Liver (tissue), 9 donors: Measurements from ENCODE around the gene RIT2. TPM values are rescaled to one million over a fixed set of nuclear protein-coding genes. Genes with fewer than 3 reads are reported as not detected.

ENCODE experiments used
- DNase-seq: peaks from one replicate; pipeline ENCODE4 v3.0.0-alpha.2; 2017; ENCODE audit warnings: low spot score
- H3K27ac ChIP-seq, 2 donors: one replicate each; pipeline ENCODE4 v1.7.0; 2013; ENCODE audit warnings: inconsistent platforms in 2 of 2, low read length in 2 of 2, control low read depth in 1 of 2, low read depth in 1 of 2, mild to moderate bottlenecking in 1 of 2
- H3K27me3 ChIP-seq, 4 donors: one replicate each; pipeline versions ENCODE4 v1.6.1 to v1.7.0; 2013; ENCODE audit warnings: low read length in 3 of 4, inconsistent platforms in 1 of 4, mild to moderate bottlenecking in 1 of 4, moderate library complexity in 1 of 4; ENCODE audit not compliant: control insufficient read depth in 4 of 4, insufficient read depth in 4 of 4
- H3K36me3 ChIP-seq, 4 donors: one replicate each; pipeline versions ENCODE4 v1.6.1 to v1.7.0; 2013; ENCODE audit warnings: low read length in 3 of 4, mild to moderate bottlenecking in 3 of 4, low read depth in 1 of 4, moderate library complexity in 1 of 4; ENCODE audit not compliant: control insufficient read depth in 4 of 4, insufficient read depth in 3 of 4
- H3K4me1 ChIP-seq, 4 donors: one replicate each; pipeline versions ENCODE4 v1.6.1 to v1.7.0; 2013; ENCODE audit warnings: low read length in 3 of 4, mild to moderate bottlenecking in 3 of 4, moderate library complexity in 1 of 4; ENCODE audit not compliant: control insufficient read depth in 4 of 4, insufficient read depth in 4 of 4
- H3K4me3 ChIP-seq, 3 donors: one replicate each; pipeline versions ENCODE4 v1.6.1 to v1.7.0; 2013; ENCODE audit warnings: low read length in 3 of 3, control low read depth in 1 of 3, low read depth in 1 of 3, mild to moderate bottlenecking in 1 of 3
- H3K9ac ChIP-seq, 2 donors: one replicate each; pipeline ENCODE4 v1.7.0; 2013; ENCODE audit warnings: low read length in 2 of 2, mild to moderate bottlenecking in 2 of 2, moderate library complexity in 2 of 2, control low read depth in 1 of 2, low read depth in 1 of 2
- H3K9me3 ChIP-seq, 4 donors: one replicate each; pipeline versions ENCODE4 v1.6.1 to v1.7.0; 2013; ENCODE audit warnings: low read length in 3 of 4; ENCODE audit not compliant: control insufficient read depth in 4 of 4
- EGR1 ChIP-seq, 2 donors: IDR thresholded peaks; 2 replicates each; pipeline ENCODE4 v1.6.1; 2016 to 2018; ENCODE audit warnings: antibody characterized with exemption in 2 of 2, low read depth in 2 of 2
- FOXA1 ChIP-seq: IDR thresholded peaks from 2 replicates; pipeline ENCODE4 v1.6.1; 2016; ENCODE audit warnings: antibody characterized with exemption
- FOXA2 ChIP-seq: IDR thresholded peaks from 2 replicates; pipeline ENCODE4 v1.6.1; 2016; ENCODE audit warnings: antibody characterized with exemption
- GABPA ChIP-seq, 2 donors: IDR thresholded peaks in 1 of 2; conservative IDR thresholded peaks in 1 of 2; 2 replicates each; pipeline ENCODE4 v1.6.1; 2016; ENCODE audit warnings: antibody characterized with exemption in 2 of 2, mild to moderate bottlenecking in 1 of 2, moderate library complexity in 1 of 2
- HNF4A ChIP-seq, 2 donors: conservative IDR thresholded peaks; 2 replicates each; pipeline ENCODE4 v1.6.1; 2016; ENCODE audit warnings: antibody characterized with exemption in 2 of 2, mild to moderate bottlenecking in 2 of 2
- HNF4G ChIP-seq: IDR thresholded peaks from 2 replicates; pipeline ENCODE4 v1.6.1; 2016; ENCODE audit warnings: antibody characterized with exemption
- JUND ChIP-seq, 2 donors: IDR thresholded peaks; 2 replicates each; pipeline ENCODE4 v1.6.1; 2016; ENCODE audit warnings: antibody characterized with exemption in 2 of 2
- MAX ChIP-seq: IDR thresholded peaks from 2 replicates; pipeline ENCODE4 v1.6.1; 2016; ENCODE audit warnings: antibody characterized with exemption
- NR2F2 ChIP-seq: IDR thresholded peaks from 2 replicates; pipeline ENCODE4 v1.6.1; 2016; ENCODE audit warnings: antibody characterized with exemption
- RAD21 ChIP-seq, 2 donors: IDR thresholded peaks; 2 replicates each; pipeline ENCODE4 v1.6.1; 2016; ENCODE audit warnings: antibody characterized with exemption in 2 of 2, mild to moderate bottlenecking in 2 of 2
- REST ChIP-seq: IDR thresholded peaks from 2 replicates; pipeline ENCODE4 v1.6.1; 2016; ENCODE audit warnings: antibody characterized with exemption, mild to moderate bottlenecking
- RXRA ChIP-seq, 2 donors: IDR thresholded peaks; 2 replicates each; pipeline ENCODE4 v1.6.1; 2017 to 2018; ENCODE audit warnings: antibody characterized with exemption in 2 of 2, mild to moderate bottlenecking in 1 of 2
- SP1 ChIP-seq: IDR thresholded peaks from 2 replicates; pipeline ENCODE4 v1.6.1; 2018; ENCODE audit warnings: antibody characterized with exemption, mild to moderate bottlenecking
- TAF1 ChIP-seq: conservative IDR thresholded peaks from 2 replicates; pipeline ENCODE4 v1.6.1; 2016; ENCODE audit warnings: antibody characterized with exemption, mild to moderate bottlenecking
- YY1 ChIP-seq: IDR thresholded peaks from 2 replicates; pipeline ENCODE4 v1.6.1; 2016; ENCODE audit warnings: antibody characterized with exemption, mild to moderate bottlenecking
- ZBTB33 ChIP-seq: IDR thresholded peaks from 2 replicates; pipeline ENCODE4 v1.6.1; 2016; ENCODE audit warnings: antibody characterized with exemption
- WGBS: extraction: QIAGEN DNeasy Blood & Tissue Kit; methylation state at CpG from one replicate; pipeline ENCODE4 v1.1.7; 2013; 5-methylcytosine and 5-hydroxymethylcytosine counted together
- polyA plus RNA-seq, 2 donors: library from polyadenylated mRNA; stranded (reverse) in 1 of 2; unstranded in 1 of 2; fragments of 200-250 nt in 1 of 2; fragments of >200 nt in 1 of 2; fragmentation: Nextera tagmentation in 1 of 2; extraction: Ambion mirVana in 1 of 2; gene quantifications; one replicate each; pipeline versions ENCODE4 v1.2.1 to v1.2.3, GENCODE V29; 2013 to 2015
- total RNA-seq, 2 donors: library from RNA; depleted of rRNA; stranded (reverse); fragments of >200 nt; gene quantifications; one replicate each; pipeline ENCODE4 v1.2.3, GENCODE V29; 2014
- TF ChIP-seq, protein P1 (sequence below): fragments of 150-350 bp; IDR thresholded peaks from 2 replicates; pipeline ENCODE4 v1.5.1; 2017; ENCODE audit warnings: improper control_type of control experiment, low read depth, low read length; ENCODE audit not compliant: missing input control
- TF ChIP-seq, protein P2 (sequence below): IDR thresholded peaks from 2 replicates; pipeline ENCODE4 v1.6.1; 2016; ENCODE audit warnings: antibody characterized with exemption
- donor health status: healthy.
- donor health status: healthy.
- donor health status: healthy.
- donor health status: healthy.
- donor health status: healthy.

Gene RIT2
- total and polyA plus RNA-seq, 4 donors: not detected

GRCh38 chr18:42752916-42753315, 362.6 kb downstream of the RIT2 start:
- TF ChIP-seq RXRA (IDR thresholded peaks at IDR 0.05) (no peak), MAX (no peak), FOXA2 (no peak), RAD21 (IDR thresholded peaks at IDR 0.05) (no peak), YY1 (no peak), FOXA1 (no peak)
- TF ChIP-seq, protein P1, sequence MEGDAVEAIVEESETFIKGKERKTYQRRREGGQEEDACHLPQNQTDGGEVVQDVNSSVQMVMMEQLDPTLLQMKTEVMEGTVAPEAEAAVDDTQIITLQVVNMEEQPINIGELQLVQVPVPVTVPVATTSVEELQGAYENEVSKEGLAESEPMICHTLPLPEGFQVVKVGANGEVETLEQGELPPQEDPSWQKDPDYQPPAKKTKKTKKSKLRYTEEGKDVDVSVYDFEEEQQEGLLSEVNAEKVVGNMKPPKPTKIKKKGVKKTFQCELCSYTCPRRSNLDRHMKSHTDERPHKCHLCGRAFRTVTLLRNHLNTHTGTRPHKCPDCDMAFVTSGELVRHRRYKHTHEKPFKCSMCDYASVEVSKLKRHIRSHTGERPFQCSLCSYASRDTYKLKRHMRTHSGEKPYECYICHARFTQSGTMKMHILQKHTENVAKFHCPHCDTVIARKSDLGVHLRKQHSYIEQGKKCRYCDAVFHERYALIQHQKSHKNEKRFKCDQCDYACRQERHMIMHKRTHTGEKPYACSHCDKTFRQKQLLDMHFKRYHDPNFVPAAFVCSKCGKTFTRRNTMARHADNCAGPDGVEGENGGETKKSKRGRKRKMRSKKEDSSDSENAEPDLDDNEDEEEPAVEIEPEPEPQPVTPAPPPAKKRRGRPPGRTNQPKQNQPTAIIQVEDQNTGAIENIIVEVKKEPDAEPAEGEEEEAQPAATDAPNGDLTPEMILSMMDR: no peak
- TF ChIP-seq, protein P2, sequence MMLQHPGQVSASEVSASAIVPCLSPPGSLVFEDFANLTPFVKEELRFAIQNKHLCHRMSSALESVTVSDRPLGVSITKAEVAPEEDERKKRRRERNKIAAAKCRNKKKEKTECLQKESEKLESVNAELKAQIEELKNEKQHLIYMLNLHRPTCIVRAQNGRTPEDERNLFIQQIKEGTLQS: no peak
- Histone ChIP-seq H3K27ac (no peak overlapping the region), H3K4me3 (no peak overlapping the region), H3K9ac (no peak overlapping the region), H3K9me3 (no peaks in the 10 kb centered on the region), H3K36me3 (no peaks in the 10 kb centered on the region), H3K4me1 (no peaks in the 10 kb centered on the region), H3K27me3 (no peaks in the 10 kb centered on the region)
- no peak for DNase-seq
- 88% methylated on average over 4 of the region's 4 CpGs for WGBS

DNA sequence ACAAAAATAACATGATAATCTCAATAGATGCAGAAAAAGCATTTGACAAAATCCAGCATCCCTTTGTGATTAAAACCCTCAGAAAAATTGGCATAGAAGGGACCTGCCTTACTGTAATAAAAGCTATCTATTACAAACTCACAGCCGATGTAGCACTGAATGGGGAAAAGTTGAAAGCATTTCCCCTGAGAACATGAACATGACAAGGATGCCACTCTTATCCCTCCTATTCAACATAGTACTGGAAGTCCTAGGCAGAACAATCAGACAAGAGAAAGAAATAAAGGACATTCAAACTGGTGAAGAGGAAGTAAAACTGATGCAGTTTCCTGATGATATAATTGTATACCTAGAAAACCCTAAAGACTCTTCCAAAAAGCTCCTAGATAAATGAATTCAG, 368.7 kb downstream of the RIT2 start:
- WGBS: 85% methylated on average over 1 of the region's 1 CpG
- Histone ChIP-seq H3K9ac (no peak overlapping the region), H3K36me3 (no peaks in the 10 kb centered on the region), H3K27me3 (no peaks in the 10 kb centered on the region), H3K4me1 (peaks cover 0 to 23% (median 17%) of the 10 kb centered on the region in 4 donors), H3K9me3 (no peaks in the 10 kb centered on the region), H3K4me3 (no peak overlapping the region), H3K27ac (no peak overlapping the region)
- no peak for DNase-seq
- no peak for TF ChIP-seq GABPA (IDR thresholded peaks at IDR 0.05 in 1 of 2, conservative IDR thresholded peaks at IDR 0.05 in 1 of 2)
- no peak for TF ChIP-seq EGR1 (IDR thresholded peaks at IDR 0.05; ENCODE audit: low read depth in 2 of 2)
- TF ChIP-seq TAF1: no peak
- TF ChIP-seq REST: no peak
- TF ChIP-seq JUND (IDR thresholded peaks at IDR 0.05): no peak
- TF ChIP-seq, protein P1: no peak
- TF ChIP-seq NR2F2: no peak
- TF ChIP-seq SP1: no peak
- no peak for TF ChIP-seq ZBTB33
- no peak for TF ChIP-seq MAX
- TF ChIP-seq RXRA (IDR thresholded peaks at IDR 0.05): no peak
- no peak for TF ChIP-seq HNF4A (conservative IDR thresholded peaks at IDR 0.05)
- TF ChIP-seq HNF4G: no peak
- TF ChIP-seq, protein P2: no peak
- no peak for TF ChIP-seq RAD21 (IDR thresholded peaks at IDR 0.05)
- TF ChIP-seq FOXA2: no peak
- no peak for TF ChIP-seq YY1
- TF ChIP-seq FOXA1: no peak
